Natural killer cell (primary cell): Measurements from ENCODE around the gene UST. TPM values are rescaled to one million over a fixed set of nuclear protein-coding genes. Genes with fewer than 3 reads are reported as not detected.

Experiments used
- ATAC-seq, 3 donors: fragments of 150-1000 bp in 2 of 3; fragments of 200-7000 bp in 1 of 3; cut with Tn5 transposase; 1 replicate in 1 of 3; 2 replicates in 2 of 3; pipeline ENCODE4 v1.10.0; 2021; ENCODE audit warnings: mild to moderate bottlenecking in 2 of 3, moderate library complexity in 2 of 3
- DNase-seq, 2 donors: peaks; one replicate each; pipeline versions ENCODE4 v3.0.0 to v3.0.0-alpha.2; 2013 to 2021; ENCODE audit warnings: mixed read lengths in 1 of 2
- H3K27ac ChIP-seq: one replicate; pipeline ENCODE4 v1.5.1; 2013; ENCODE audit warnings: mild to moderate bottlenecking, low read length
- H3K27me3 ChIP-seq: one replicate; pipeline ENCODE4 v1.6.1; 2013; ENCODE audit warnings: low read length; ENCODE audit not compliant: control insufficient read depth, insufficient read depth
- H3K36me3 ChIP-seq: one replicate; pipeline ENCODE4 v1.6.1; 2013; ENCODE audit warnings: low read length; ENCODE audit not compliant: control insufficient read depth, insufficient read depth
- H3K4me1 ChIP-seq: one replicate; pipeline ENCODE4 v1.6.1; 2013; ENCODE audit warnings: low read length; ENCODE audit not compliant: control insufficient read depth, insufficient read depth
- H3K4me3 ChIP-seq: one replicate; pipeline ENCODE4 v1.5.1; 2013; ENCODE audit warnings: low read length
- H3K9me3 ChIP-seq: one replicate; pipeline ENCODE4 v1.6.1; 2013; ENCODE audit warnings: low read length; ENCODE audit not compliant: control insufficient read depth, insufficient read depth
- H3K27ac Mint-ChIP-seq, 2 donors: one replicate each; pipeline ENCODE4 v1.8.0; 2022; ENCODE audit warnings: mild to moderate bottlenecking in 2 of 2, mixed read lengths in 2 of 2, moderate library complexity in 1 of 2
- H3K27me3 Mint-ChIP-seq, 2 donors: one replicate each; pipeline ENCODE4 v1.8.0; 2022; ENCODE audit warnings: low read depth in 2 of 2, mixed read lengths in 2 of 2
- H3K36me3 Mint-ChIP-seq: one replicate; pipeline ENCODE4 v1.8.0; 2022; ENCODE audit warnings: mixed read lengths
- H3K4me1 Mint-ChIP-seq, 2 donors: one replicate each; pipeline ENCODE4 v1.8.0; 2022; ENCODE audit warnings: mixed read lengths in 2 of 2
- H3K4me3 Mint-ChIP-seq: one replicate; pipeline ENCODE4 v1.8.0; 2022; ENCODE audit warnings: mild to moderate bottlenecking, moderate library complexity, mixed read lengths
- H3K9me3 Mint-ChIP-seq, 2 donors: one replicate each; pipeline ENCODE4 v1.8.0; 2022; ENCODE audit warnings: mixed read lengths in 2 of 2
- CTCF ChIP-seq: fragments of 200-600 bp; IDR thresholded peaks from one replicate; pipeline ENCODE4 v1.8.0; 2022; ENCODE audit warnings: antibody characterized with exemption
- WGBS: methylation state at CpG from one replicate; pipeline ENCODE4 v1.1.7; 2013; ENCODE audit warnings: missing lambda C conversion rate; ENCODE audit not compliant: insufficient coverage; 5-methylcytosine and 5-hydroxymethylcytosine counted together
- intact Hi-C: fragments of 100-400 bp; cut with micrococcal nuclease; formaldehyde crosslinking; loops from one replicate; pipeline ENCODE4 v1.14.2; 2022
- total RNA-seq, 4 donors: library from RNA; stranded (reverse); fragments of 120-200 nt in 1 of 4; gene quantifications; one replicate each; pipeline versions ENCODE4 v1.2.3 to v1.2.4, GENCODE V29; 2013 to 2022

UST gene
- total RNA-seq, 3 donors from 2014 or later (not counting 1 experiment from before 2014, with no cell fraction given): 6.3 to 11.9 (median 10.6) TPM

GRCh38 chr6:148793721-148794120 lies 46.9 kb downstream of the UST start:
- Histone ChIP-seq H3K4me3 (no peak overlapping the region), H3K9me3 (no peaks in the 10 kb centered on the region), H3K36me3 (no peaks in the 10 kb centered on the region), H3K4me1 (peaks cover 15% of the 10 kb centered on the region), H3K27me3 (no peaks in the 10 kb centered on the region), H3K27ac (no peak overlapping the region)
- Mint-ChIP-seq H3K9me3 (no peaks in the 10 kb centered on the region), H3K27me3 (no peaks in the 10 kb centered on the region), H3K27ac (no peak overlapping the region), H3K36me3 (no peaks in the 10 kb centered on the region), H3K4me3 (no peak overlapping the region), H3K4me1 (peaks cover 27 to 34% of the 10 kb centered on the region in 2 donors)
- TF ChIP-seq CTCF: no peak
- 100% methylated on average over 1 of the region's 2 CpGs for WGBS
- DNase-seq: no peak
- intact Hi-C loops: no loop called here
- ATAC-seq: no peak

- Histone ChIP-seq H3K27me3 (no peaks in the 10 kb centered on the region), H3K4me1 (peaks cover 15% of the 10 kb centered on the region), H3K9me3 (no peaks in the 10 kb centered on the region), H3K27ac (no peak overlapping the region), H3K36me3 (no peaks in the 10 kb centered on the region), H3K4me3 (no peak overlapping the region)
- DNase-seq (no peak), ATAC-seq (no peak)
- peaks cover 27 to 34% of the 10 kb centered on the region in 2 donors for H3K4me1 Mint-ChIP-seq
- intact Hi-C loops: no loop called here
- TF ChIP-seq CTCF: no peak
- no peaks in the 10 kb centered on the region for H3K9me3 Mint-ChIP-seq
- H3K27me3 Mint-ChIP-seq: no peaks in the 10 kb centered on the region
- H3K36me3 Mint-ChIP-seq: no peaks in the 10 kb centered on the region
- peak overlapping the region; percentile 29 to 44 for H3K27ac Mint-ChIP-seq
- 90% methylated on average over 4 of the region's 4 CpGs for WGBS
- no peak overlapping the region for H3K4me3 Mint-ChIP-seq
These were observed 48.0 kb downstream of the UST start for GRCh38 chr6:148794797-148795196.

- no peak for TF ChIP-seq CTCF
- ATAC-seq (no peak), DNase-seq (no peak)
- Histone ChIP-seq H3K27me3 (no peaks in the 10 kb centered on the region), H3K27ac (no peak overlapping the region), H3K4me1 (peaks cover 15% of the 10 kb centered on the region), H3K36me3 (no peaks in the 10 kb centered on the region), H3K9me3 (no peaks in the 10 kb centered on the region), H3K4me3 (no peak overlapping the region)
- Mint-ChIP-seq H3K4me3 (no peak overlapping the region), H3K4me1 (peaks cover 22 to 29% of the 10 kb centered on the region in 2 donors), H3K36me3 (no peaks in the 10 kb centered on the region), H3K9me3 (no peaks in the 10 kb centered on the region), H3K27me3 (no peaks in the 10 kb centered on the region), H3K27ac (peak overlapping the region; percentile 29 to 44)
- intact Hi-C loops: no loop called here
- no CpG with 5 or more reads among the region's 6 CpGs for WGBS
These were observed 48.7 kb downstream of the UST start for GRCh38 chr6:148795563-148795962.

- Histone ChIP-seq H3K27ac (no peak overlapping the region), H3K4me1 (peaks cover 15% of the 10 kb centered on the region), H3K9me3 (no peaks in the 10 kb centered on the region), H3K4me3 (no peak overlapping the region), H3K27me3 (no peaks in the 10 kb centered on the region), H3K36me3 (no peaks in the 10 kb centered on the region)
- H3K9me3 Mint-ChIP-seq: no peaks in the 10 kb centered on the region
- H3K27me3 Mint-ChIP-seq: no peaks in the 10 kb centered on the region
- no peak for TF ChIP-seq CTCF
- peaks cover 42 to 45% of the 10 kb centered on the region in 2 donors for H3K4me1 Mint-ChIP-seq
- ATAC-seq (no peak), DNase-seq (no peak)
- intact Hi-C loops: no loop called here
- H3K27ac Mint-ChIP-seq: no peak overlapping the region
- H3K36me3 Mint-ChIP-seq: no peaks in the 10 kb centered on the region
- WGBS: 100% methylated on average over 1 of the region's 3 CpGs
- no peak overlapping the region for H3K4me3 Mint-ChIP-seq
These were observed 52.8 kb downstream of the UST start for GRCh38 chr6:148799647-148800046.
